OCI-LY7 (cell line): ENCODE results near the gene ACTN1. TPM values are rescaled to one million over a fixed set of nuclear protein-coding genes. Genes with fewer than 3 reads are reported as not detected.

Experiments
- BruUV-seq: library from RNA; stranded (reverse); fragments of 400-500 nt; replicated peaks from 2 replicates; lab custom pipeline; 2021; lab: Mats Ljungman, UMichigan
- CTCF ChIA-PET: fragments of 300-600 bp; sonication (Branson Sonifier 250); formaldehyde crosslinking; loops from one replicate; lab custom pipeline; 2022; ENCODE audit warnings: antibody characterized with exemption; ENCODE audit not compliant: unreplicated experiment; lab: Charles Lee
- POLR2A ChIA-PET: fragments of 300-600 bp; sonication (Branson Sonifier 250); formaldehyde crosslinking; loops from one replicate; lab custom pipeline; 2022; ENCODE audit warnings: antibody characterized with exemption; lab: Charles Lee
- DNase-seq: peaks from one replicate; pipeline ENCODE4 v3.0.0-alpha.2; 2015; ENCODE audit warnings: low spot score
- H2AFZ ChIP-seq: fragments of 200-600 bp; sonication (generic), shearing (Covaris generic); 2 replicates; pipeline ENCODE4 v1.6.1; 2014; ENCODE audit warnings: mild to moderate bottlenecking, antibody characterized with exemption, low read length, moderate library complexity
- H3K27ac ChIP-seq: fragments of 200-600 bp; sonication (generic); 2 replicates; pipeline ENCODE4 v1.5.1; 2014; ENCODE audit warnings: mixed run types, low read depth, mild to moderate bottlenecking, moderate library complexity, low read length, inconsistent platforms; ENCODE audit not compliant: poor library complexity, severe bottlenecking
- H3K36me3 ChIP-seq: fragments of 200-600 bp; sonication (generic); 2 replicates; pipeline ENCODE4 v1.6.1; 2014; ENCODE audit warnings: mild to moderate bottlenecking, antibody characterized with exemption, low read length, moderate library complexity, mixed read lengths; ENCODE audit not compliant: insufficient read depth
- H3K4me1 ChIP-seq: fragments of 200-600 bp; sonication (generic); 2 replicates; pipeline ENCODE4 v1.5.1; 2014; ENCODE audit warnings: mild to moderate bottlenecking, low read length; ENCODE audit not compliant: insufficient read depth, poor library complexity, severe bottlenecking
- H3K4me2 ChIP-seq: fragments of 200-600 bp; sonication (generic); 2 replicates; pipeline ENCODE4 v1.6.1; 2014; ENCODE audit warnings: mild to moderate bottlenecking, low read length
- H3K4me3 ChIP-seq: fragments of 200-600 bp; sonication (generic); 2 replicates; pipeline ENCODE4 v1.5.1; 2014; ENCODE audit warnings: mild to moderate bottlenecking, low read depth, low read length; ENCODE audit not compliant: poor library complexity, severe bottlenecking
- H3K79me2 ChIP-seq: fragments of 200-600 bp; sonication (generic); 2 replicates; pipeline ENCODE4 v1.6.1; 2016; ENCODE audit warnings: low read depth, mild to moderate bottlenecking, low read length, moderate library complexity, mixed read lengths; ENCODE audit not compliant: insufficient read depth
- H3K9me2 ChIP-seq: fragments of 200-600 bp; sonication (generic); 2 replicates; pipeline ENCODE4 v1.6.1; 2016; ENCODE audit warnings: mild to moderate bottlenecking, low read length, mixed read lengths; ENCODE audit not compliant: insufficient read depth
- H3K9me3 ChIP-seq: fragments of 200-600 bp; sonication (generic); 2 replicates; pipeline ENCODE4 v1.6.1; 2014; ENCODE audit warnings: mild to moderate bottlenecking, mixed run types, low read length, mixed read lengths
- H4K20me1 ChIP-seq: fragments of 200-600 bp; sonication (generic); 2 replicates; pipeline ENCODE4 v1.6.1; 2014; ENCODE audit warnings: mild to moderate bottlenecking, antibody characterized with exemption, low read length, moderate library complexity, mixed read lengths; ENCODE audit not compliant: insufficient read depth
- CTCF ChIP-seq: fragments of 200-600 bp; sonication (generic); conservative IDR thresholded peaks from 2 replicates; pipeline ENCODE4 v1.5.1; 2014; ENCODE audit warnings: mild to moderate bottlenecking, antibody characterized with exemption, low read length, moderate library complexity, mixed read lengths
- EZH2phosphoT487 ChIP-seq: fragments of 200-600 bp; sonication (generic); IDR thresholded peaks from 2 replicates; pipeline ENCODE4 v1.6.1; 2018; ENCODE audit warnings: low read depth, borderline replicate concordance, mild to moderate bottlenecking, mixed run types, antibody characterized with exemption, low read length, moderate library complexity, mixed read lengths
- intact Hi-C: fragments of 100-400 bp; cut with micrococcal nuclease; formaldehyde crosslinking; loops from one replicate; pipeline ENCODE4 v1.10.0; 2022; ENCODE audit not compliant: unreplicated experiment
- total RNA-seq, 2 experiments: library from RNA; depleted of rRNA in 1 of 2; stranded (reverse); fragments of >200 nt in 1 of 2; shearing (Covaris generic) in 1 of 2; gene quantifications; 2 replicates each; pipeline ENCODE4 v1.2.3, GENCODE V29; 2014 to 2022

The ACTN1 gene
- total RNA-seq, 2 experiments from 2014 or later = 0.51 to 1.8 TPM

DNA sequence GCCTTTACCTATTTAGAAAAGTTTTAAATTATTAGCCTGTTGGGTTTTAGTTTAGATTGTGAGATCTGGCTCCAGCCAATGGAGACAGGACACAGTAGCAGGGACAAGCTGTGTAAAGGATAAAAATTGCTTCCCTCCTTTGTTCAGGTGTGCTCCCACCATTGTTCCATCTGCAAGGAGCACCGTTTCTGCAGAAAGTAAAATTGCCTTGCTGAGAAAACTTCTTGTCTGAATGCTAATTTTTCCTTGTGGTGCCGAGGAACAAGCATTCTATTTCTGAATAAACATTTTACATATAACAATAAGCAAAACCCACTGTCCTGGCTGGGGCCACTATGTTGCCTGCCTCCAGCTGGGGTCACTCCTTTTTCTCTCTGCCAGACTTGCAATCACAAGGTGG is 113.6 kb downstream of the ACTN1 start:
- Histone ChIP-seq H4K20me1 (no peaks in the 10 kb centered on the region), H3K79me2 (no peaks in the 10 kb centered on the region), H3K4me1 (no peaks in the 10 kb centered on the region), H3K4me2 (no peak overlapping the region), H3K9me2 (no peaks in the 10 kb centered on the region), H3K9me3 (peaks cover 11% of the 10 kb centered on the region; the same call in 1 of the 2 replicates), H3K27ac (no peak overlapping the region), H2AFZ (no peak overlapping the region), H3K36me3 (no peaks in the 10 kb centered on the region), H3K4me3 (no peak overlapping the region)
- DNase-seq = peak; percentile 24
- intact Hi-C loops = loop anchor here (10.0 kb wide), 1 partner anchor 239 kb away; no protein-coding TSS in a partner anchor
- no TSS peak for BruUV-seq
- CTCF ChIA-PET = no interaction called here
- TF ChIP-seq CTCF (no peak), EZH2phosphoT487 (no peak)
- POLR2A ChIA-PET = interaction anchor here (0.7 to 1.2 kb wide), 2 partner anchors 78 to 574 kb away, joined by 3 to 4 read pairs; no protein-coding TSS in a partner anchor

DNA sequence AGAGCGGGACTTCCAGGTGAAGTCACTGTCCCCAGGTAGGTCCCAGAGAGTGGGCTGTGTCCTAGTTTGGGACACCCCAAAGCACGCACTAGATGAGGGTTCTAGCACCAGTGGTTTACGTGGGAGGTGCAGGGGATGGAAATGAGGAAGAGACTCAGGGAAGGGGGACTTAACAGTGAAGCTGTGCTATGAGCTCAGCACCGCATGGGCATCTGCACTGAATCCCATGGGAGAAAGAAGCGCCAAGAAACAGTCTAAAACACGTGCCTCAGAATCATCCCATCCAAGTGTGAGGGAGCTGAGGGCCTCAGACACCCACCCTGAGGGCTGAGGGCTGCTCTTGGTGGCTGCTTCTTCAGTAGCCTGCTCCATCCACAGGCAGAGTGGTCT is 114.7 kb downstream of the ACTN1 start:
- Histone ChIP-seq H3K4me2 (no peak overlapping the region), H2AFZ (no peak overlapping the region), H3K79me2 (no peaks in the 10 kb centered on the region), H3K4me3 (no peak overlapping the region), H3K9me2 (no peaks in the 10 kb centered on the region), H3K27ac (no peak overlapping the region), H3K36me3 (no peaks in the 10 kb centered on the region), H3K4me1 (no peaks in the 10 kb centered on the region), H4K20me1 (no peaks in the 10 kb centered on the region), H3K9me3 (peaks cover 11% of the 10 kb centered on the region; the same call in 1 of the 2 replicates)
- TF ChIP-seq EZH2phosphoT487 (no peak), CTCF (no peak)
- no peak for DNase-seq
- ChIA-PET POLR2A (no interaction called here), CTCF (no interaction called here)
- no TSS peak for BruUV-seq
- intact Hi-C loops = loop anchor here (10.0 kb wide), 1 partner anchor 240 kb away; no protein-coding TSS in a partner anchor

DNA sequence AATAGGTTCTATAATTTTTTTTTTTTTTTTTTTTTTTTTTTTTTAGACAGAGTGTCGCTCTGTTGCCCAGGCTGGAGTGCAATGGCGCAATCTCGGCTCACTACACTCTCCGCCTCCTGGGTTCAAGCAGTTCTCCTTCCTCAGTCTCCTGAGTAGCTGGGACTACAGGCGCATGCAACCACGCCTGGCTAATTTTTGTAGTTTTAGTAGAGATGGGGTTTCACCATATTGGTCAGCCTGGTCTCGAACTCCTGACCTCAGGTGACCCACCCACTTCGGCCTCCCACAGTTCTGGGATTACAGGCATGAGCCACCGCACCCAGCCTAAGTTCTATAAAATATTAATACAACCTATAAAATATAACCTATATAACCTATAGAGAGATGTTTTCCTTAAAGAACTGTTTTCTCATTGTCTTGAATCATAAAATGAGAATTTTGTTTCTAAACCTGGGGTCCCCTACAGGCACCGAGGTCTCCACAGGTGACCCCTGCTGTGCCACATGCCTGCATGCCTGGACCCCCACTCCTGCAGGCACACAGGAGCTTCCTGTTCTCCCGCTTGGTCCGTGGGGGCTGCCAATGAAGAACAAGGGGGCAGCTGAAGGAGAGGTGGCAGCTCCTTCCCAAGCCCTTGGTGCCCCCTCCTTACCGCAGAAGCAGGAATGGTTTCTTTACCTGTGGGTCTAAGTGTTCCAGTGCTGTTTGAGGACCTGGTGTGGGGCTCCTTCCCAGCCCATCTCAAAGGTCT is 115.3 kb downstream of the ACTN1 start:
- intact Hi-C loops = loop anchor here (2.0 to 10.0 kb wide), 2 partner anchors 47 to 241 kb away; no protein-coding TSS in a partner anchor
- H3K9me3 ChIP-seq = peaks cover 11% of the 10 kb centered on the region; the same call in 1 of the 2 replicates
- DNase-seq = no peak
- no peaks in the 10 kb centered on the region for H3K79me2 ChIP-seq
- no peak overlapping the region for H2AFZ ChIP-seq
- no TSS peak for BruUV-seq
- no peak overlapping the region for H3K4me2 ChIP-seq
- TF ChIP-seq CTCF (no peak), EZH2phosphoT487 (no peak)
- no peaks in the 10 kb centered on the region for H3K9me2 ChIP-seq
- no peaks in the 10 kb centered on the region for H4K20me1 ChIP-seq
- POLR2A ChIA-PET = no interaction called here
- CTCF ChIA-PET = interaction anchor here (1.5 kb wide), 1 partner anchor 244 kb away, joined by 4 read pairs; no protein-coding TSS in a partner anchor
- H3K4me3 ChIP-seq = no peak overlapping the region
- no peaks in the 10 kb centered on the region for H3K4me1 ChIP-seq
- H3K27ac ChIP-seq = no peak overlapping the region
- no peaks in the 10 kb centered on the region for H3K36me3 ChIP-seq
